Heart left ventricle (tissue), 13 donors: ENCODE results near the gene AMOTL2.

ENCODE experiments used
- POLR2A ChIP-seq, 2 donors: fragments of 450-650 bp; IDR thresholded peaks; one replicate each; pipeline ENCODE4 v1.6.1; 2017; ENCODE audit warnings: antibody characterized with exemption in 2 of 2, mild to moderate bottlenecking in 2 of 2, moderate library complexity in 2 of 2
- TF ChIP-seq, protein P1 (sequence below), 12 donors: fragments of 200-600 bp; sonication (generic) in 4 of 12; IDR thresholded peaks; one replicate each; pipeline versions ENCODE4 v1.5.0 to v1.8.0; 2018 to 2022; ENCODE audit warnings: antibody characterized with exemption in 12 of 12, mild to moderate bottlenecking in 5 of 12
- donor health status: ischemic (EF 13 %, LVEDD 7.1; RV severe dilation, severe dysfunction).
- donor health status: DM: no; HTN: yes; CAD: no.
- donor health status: DM: no; HTN: no; CAD: no.
- donor health status: ischemic (EF 25% LVEDD 6.9; RV normal size, moderate dysfunction).
- donor health status: ischemic (EF 25% LVEDD 5.7; RV mildly dilated, moderate dysfunction).
- donor health status: ischemic (EF 35%, LVEDD 5.7; RV mildly dilated, moderate dysfunction).
- donor health status: nonischemic (EF 11% LVEDD 7.7; RV severe dilation, severe dysfunction).
- donor health status: DM: yes; HTN: yes; CAD: no.
- donor health status: PGD.
- donor health status: ischemic (EF 29% LVEDD 5.4; RV normal size, mild dysfunction).
- donor health status: nonischemic (EF 23%, LVEDD 6.1; RV moderate dilation, normal function).

DNA sequence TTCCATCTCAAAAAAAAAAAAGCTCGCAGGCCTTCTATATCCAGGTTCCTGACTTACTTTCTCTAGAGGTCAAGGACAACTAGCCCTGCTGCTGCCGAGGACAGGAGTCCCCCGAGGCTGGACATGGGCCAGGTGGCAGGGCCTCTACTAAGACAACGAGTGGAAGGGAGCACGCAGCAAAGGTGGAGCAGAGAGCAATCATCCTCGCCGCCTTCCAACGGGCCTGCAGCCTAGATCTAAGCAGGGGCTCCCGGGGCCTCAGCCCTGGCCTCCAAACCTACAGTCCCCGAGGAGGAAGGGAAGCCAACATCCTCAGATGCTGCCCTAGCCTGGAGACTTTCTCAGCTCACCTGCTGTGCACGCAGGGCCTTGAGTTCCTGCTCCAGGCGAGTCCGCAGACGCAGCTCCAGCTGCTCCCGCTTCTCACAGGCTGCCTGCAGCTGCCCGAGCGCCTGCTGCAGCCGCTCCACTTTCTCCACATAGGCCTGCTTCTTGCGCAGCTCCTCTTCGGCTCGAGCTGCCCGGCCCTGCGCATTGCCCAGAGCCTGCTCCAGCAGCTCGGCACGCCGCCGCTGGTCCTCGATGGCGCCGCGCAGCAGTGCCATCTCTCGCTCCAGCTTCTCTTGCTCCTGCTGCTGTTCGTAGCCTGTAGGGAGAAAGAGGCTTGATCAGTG is 12.9 kb downstream of the AMOTL2 start:
- TF ChIP-seq, protein P1, sequence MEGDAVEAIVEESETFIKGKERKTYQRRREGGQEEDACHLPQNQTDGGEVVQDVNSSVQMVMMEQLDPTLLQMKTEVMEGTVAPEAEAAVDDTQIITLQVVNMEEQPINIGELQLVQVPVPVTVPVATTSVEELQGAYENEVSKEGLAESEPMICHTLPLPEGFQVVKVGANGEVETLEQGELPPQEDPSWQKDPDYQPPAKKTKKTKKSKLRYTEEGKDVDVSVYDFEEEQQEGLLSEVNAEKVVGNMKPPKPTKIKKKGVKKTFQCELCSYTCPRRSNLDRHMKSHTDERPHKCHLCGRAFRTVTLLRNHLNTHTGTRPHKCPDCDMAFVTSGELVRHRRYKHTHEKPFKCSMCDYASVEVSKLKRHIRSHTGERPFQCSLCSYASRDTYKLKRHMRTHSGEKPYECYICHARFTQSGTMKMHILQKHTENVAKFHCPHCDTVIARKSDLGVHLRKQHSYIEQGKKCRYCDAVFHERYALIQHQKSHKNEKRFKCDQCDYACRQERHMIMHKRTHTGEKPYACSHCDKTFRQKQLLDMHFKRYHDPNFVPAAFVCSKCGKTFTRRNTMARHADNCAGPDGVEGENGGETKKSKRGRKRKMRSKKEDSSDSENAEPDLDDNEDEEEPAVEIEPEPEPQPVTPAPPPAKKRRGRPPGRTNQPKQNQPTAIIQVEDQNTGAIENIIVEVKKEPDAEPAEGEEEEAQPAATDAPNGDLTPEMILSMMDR (IDR thresholded peaks at IDR 0.05), result no peak
- TF ChIP-seq POLR2A (IDR thresholded peaks at IDR 0.05), result no peak
